Measurements from ENCODE around the gene PAFAH2.
"Not testable (repeated sequence)": the region's sequence is repeated elsewhere in the genome, so short reads cannot be mapped to it uniquely, and the experiment has no call there.

PAFAH2 gene

GRCh38 chr1:25987951-25988350, 9.9 kb downstream of the PAFAH2 start:
- Mint-ChIP-seq H3K4me3 (peak overlapping the region in 2 of 3 experiments; percentile 38 to 67), H3K36me3 (ENCODE audit: low read depth) (peaks cover 34% of the 10 kb centered on the region), H3K27ac (no peak overlapping the region), H3K27me3 (ENCODE audit: low read depth) (no peaks in the 10 kb centered on the region), H3K9me3 (no peaks in the 10 kb centered on the region), H3K4me1 (peaks cover 57% of the 10 kb centered on the region)
- no peak for TF ChIP-seq CTCF (IDR thresholded peaks at IDR 0.05; ENCODE audit: unreplicated experiment in 3 of 3)

- not testable (repeated sequence) for H3K9me3 Mint-ChIP-seq; H3K4me3 Mint-ChIP-seq; H3K27me3 Mint-ChIP-seq (ENCODE audit: low read depth); H3K27ac Mint-ChIP-seq
- peaks cover 46% of the 10 kb centered on the region for H3K36me3 Mint-ChIP-seq (ENCODE audit: low read depth)
- peaks cover 45% of the 10 kb centered on the region for H3K4me1 Mint-ChIP-seq
These were observed 11.1 kb downstream of the PAFAH2 start for GRCh38 chr1:25986773-25987172.

GRCh38 chr1:25985670-25986069, 12.2 kb downstream of the PAFAH2 start:
- H3K9me3 Mint-ChIP-seq: no peaks in the 10 kb centered on the region
- peaks cover 51% of the 10 kb centered on the region for H3K36me3 Mint-ChIP-seq (ENCODE audit: low read depth)
- no peaks in the 10 kb centered on the region for H3K27me3 Mint-ChIP-seq (ENCODE audit: low read depth)
- peaks cover 40% of the 10 kb centered on the region for H3K4me1 Mint-ChIP-seq
- no peak for TF ChIP-seq CTCF (IDR thresholded peaks at IDR 0.05; ENCODE audit: unreplicated experiment in 3 of 3)
- no peak overlapping the region for H3K27ac Mint-ChIP-seq
- no peak overlapping the region for H3K4me3 Mint-ChIP-seq

GRCh38 chr1:25985171-25985570, 12.7 kb downstream of the PAFAH2 start:
- H3K4me3 Mint-ChIP-seq: no peak overlapping the region
- no peak overlapping the region for H3K27ac Mint-ChIP-seq
- peaks cover 51% of the 10 kb centered on the region for H3K36me3 Mint-ChIP-seq (ENCODE audit: low read depth)
- peaks cover 36% of the 10 kb centered on the region for H3K4me1 Mint-ChIP-seq
- no peaks in the 10 kb centered on the region for H3K9me3 Mint-ChIP-seq
- H3K27me3 Mint-ChIP-seq (ENCODE audit: low read depth): no peaks in the 10 kb centered on the region
- no peak for TF ChIP-seq CTCF (IDR thresholded peaks at IDR 0.05; ENCODE audit: unreplicated experiment in 3 of 3)

- no peaks in the 10 kb centered on the region for H3K27me3 Mint-ChIP-seq (ENCODE audit: low read depth)
- peaks cover 64% of the 10 kb centered on the region for H3K36me3 Mint-ChIP-seq (ENCODE audit: low read depth)
- no peak for TF ChIP-seq CTCF (IDR thresholded peaks at IDR 0.05; ENCODE audit: unreplicated experiment in 3 of 3)
These were observed 18.7 kb downstream of the PAFAH2 start for GRCh38 chr1:25979210-25979609.

GRCh38 chr1:25978403-25978802, 19.5 kb downstream of the PAFAH2 start:
- Mint-ChIP-seq H3K9me3 (no peaks in the 10 kb centered on the region), H3K27ac (no peak overlapping the region), H3K4me3 (no peak overlapping the region), H3K36me3 (ENCODE audit: low read depth) (peaks cover 64% of the 10 kb centered on the region), H3K27me3 (ENCODE audit: low read depth) (no peaks in the 10 kb centered on the region), H3K4me1 (peaks cover 19% of the 10 kb centered on the region)
- no peak for TF ChIP-seq CTCF (IDR thresholded peaks at IDR 0.05; ENCODE audit: unreplicated experiment in 3 of 3)

More at GRCh38 chr1:25979210-25979609, 18.7 kb downstream of the PAFAH2 start:
- Mint-ChIP-seq H3K27ac (no peak overlapping the region), H3K4me1 (peaks cover 19% of the 10 kb centered on the region), H3K9me3 (no peaks in the 10 kb centered on the region), H3K4me3 (no peak overlapping the region)

Measured in nephron (organoid).